HG03457 (cell line): Measurements from ENCODE around the gene SNTG2.
"Not testable (repeated sequence)": the region's sequence is repeated elsewhere in the genome, so short reads cannot be mapped to it uniquely, and the experiment has no call there.

Experiments used
- ATAC-seq: cut with Tn5 transposase; IDR thresholded peaks from one replicate; pipeline ENCODE4 v1.9.1; 2021; ENCODE audit warnings: moderate number of reproducible peaks; ENCODE audit not compliant: unreplicated experiment

The SNTG2 gene

GRCh38 chr2:950080-950966 lies at the start of gene SNTG2:
Gene SNTG2 (plus strand): TSS chr2:950849. CDS start chr2:950997, 148 bp downstream.
- no peak for ATAC-seq

GRCh38 chr2:902584-902983 lies 48.1 kb upstream of the SNTG2 start:
- no peak for ATAC-seq

- ATAC-seq: no peak
These were observed 47.3 kb upstream of the SNTG2 start for GRCh38 chr2:903223-903900.

GRCh38 chr2:904246-905024 lies 46.2 kb upstream of the SNTG2 start:
- no peak for ATAC-seq

- no peak for ATAC-seq
These were observed 45.4 kb upstream of the SNTG2 start for GRCh38 chr2:905091-905832.

GRCh38 chr2:905833-906140 lies 44.9 kb upstream of the SNTG2 start:
- no peak for ATAC-seq

- no peak for ATAC-seq
These were observed 42.9 kb upstream of the SNTG2 start for GRCh38 chr2:907706-908105.

GRCh38 chr2:908568-908967 lies 42.1 kb upstream of the SNTG2 start:
- no peak for ATAC-seq

GRCh38 chr2:909764-910379 lies 40.8 kb upstream of the SNTG2 start:
- not testable (repeated sequence) for ATAC-seq

- ATAC-seq: no peak
These were observed 40.0 kb upstream of the SNTG2 start for GRCh38 chr2:910698-911097.

GRCh38 chr2:915979-916378 lies 34.7 kb upstream of the SNTG2 start:
- no peak for ATAC-seq

- ATAC-seq: no peak
These were observed 33.7 kb upstream of the SNTG2 start for GRCh38 chr2:916935-917334.

GRCh38 chr2:919672-920071 lies 31.0 kb upstream of the SNTG2 start:
- no peak for ATAC-seq

- ATAC-seq: no peak
These were observed 30.1 kb upstream of the SNTG2 start for GRCh38 chr2:920573-920972.

- ATAC-seq: no peak
These were observed 29.6 kb upstream of the SNTG2 start for GRCh38 chr2:920999-921398.

- ATAC-seq: no peak
These were observed 28.5 kb upstream of the SNTG2 start for GRCh38 chr2:922185-922584.

- no peak for ATAC-seq
These were observed 26.6 kb upstream of the SNTG2 start for GRCh38 chr2:923832-924601.

- ATAC-seq: no peak
These were observed 25.9 kb upstream of the SNTG2 start for GRCh38 chr2:924701-925100.

GRCh38 chr2:925309-925708 lies 25.3 kb upstream of the SNTG2 start:
- ATAC-seq: no peak

- no peak for ATAC-seq
These were observed 24.9 kb upstream of the SNTG2 start for GRCh38 chr2:925711-926110.
